Subcutaneous adipose tissue (tissue), 4 donors: ENCODE measurements around the gene GNMT. TPM values are rescaled to one million over a fixed set of nuclear protein-coding genes. Genes with fewer than 3 reads are reported as not detected.

ENCODE experiments used
- total RNA-seq, 4 donors: library from RNA; depleted of rRNA; stranded (reverse); fragments of >200 nt; gene quantifications; one replicate each; pipeline ENCODE4 v1.1.0, GENCODE V29; 2016
- TF ChIP-seq, protein P1 (sequence below): fragments of 450-650 bp; IDR thresholded peaks from one replicate; pipeline ENCODE4 v1.5.1; 2016; ENCODE audit warnings: low read depth, mild to moderate bottlenecking, control low read depth, antibody characterized with exemption, moderate library complexity

GNMT gene
- total RNA-seq, 4 donors from 2014 or later = 0.44 TPM; not detected in 3

- TF ChIP-seq, protein P1, sequence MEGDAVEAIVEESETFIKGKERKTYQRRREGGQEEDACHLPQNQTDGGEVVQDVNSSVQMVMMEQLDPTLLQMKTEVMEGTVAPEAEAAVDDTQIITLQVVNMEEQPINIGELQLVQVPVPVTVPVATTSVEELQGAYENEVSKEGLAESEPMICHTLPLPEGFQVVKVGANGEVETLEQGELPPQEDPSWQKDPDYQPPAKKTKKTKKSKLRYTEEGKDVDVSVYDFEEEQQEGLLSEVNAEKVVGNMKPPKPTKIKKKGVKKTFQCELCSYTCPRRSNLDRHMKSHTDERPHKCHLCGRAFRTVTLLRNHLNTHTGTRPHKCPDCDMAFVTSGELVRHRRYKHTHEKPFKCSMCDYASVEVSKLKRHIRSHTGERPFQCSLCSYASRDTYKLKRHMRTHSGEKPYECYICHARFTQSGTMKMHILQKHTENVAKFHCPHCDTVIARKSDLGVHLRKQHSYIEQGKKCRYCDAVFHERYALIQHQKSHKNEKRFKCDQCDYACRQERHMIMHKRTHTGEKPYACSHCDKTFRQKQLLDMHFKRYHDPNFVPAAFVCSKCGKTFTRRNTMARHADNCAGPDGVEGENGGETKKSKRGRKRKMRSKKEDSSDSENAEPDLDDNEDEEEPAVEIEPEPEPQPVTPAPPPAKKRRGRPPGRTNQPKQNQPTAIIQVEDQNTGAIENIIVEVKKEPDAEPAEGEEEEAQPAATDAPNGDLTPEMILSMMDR = no peak
Observed at GRCh38 chr6:42925248-42925857, 35.2 kb upstream of the GNMT start.

- TF ChIP-seq, protein P1 = no peak
Observed at GRCh38 chr6:42928986-42929820, 31.4 kb upstream of the GNMT start, which contains the start of gene CNPY3. CNPY3 (plus strand) TSS chr6:42929480; CDS start chr6:42929571, 91 bp downstream.

DNA sequence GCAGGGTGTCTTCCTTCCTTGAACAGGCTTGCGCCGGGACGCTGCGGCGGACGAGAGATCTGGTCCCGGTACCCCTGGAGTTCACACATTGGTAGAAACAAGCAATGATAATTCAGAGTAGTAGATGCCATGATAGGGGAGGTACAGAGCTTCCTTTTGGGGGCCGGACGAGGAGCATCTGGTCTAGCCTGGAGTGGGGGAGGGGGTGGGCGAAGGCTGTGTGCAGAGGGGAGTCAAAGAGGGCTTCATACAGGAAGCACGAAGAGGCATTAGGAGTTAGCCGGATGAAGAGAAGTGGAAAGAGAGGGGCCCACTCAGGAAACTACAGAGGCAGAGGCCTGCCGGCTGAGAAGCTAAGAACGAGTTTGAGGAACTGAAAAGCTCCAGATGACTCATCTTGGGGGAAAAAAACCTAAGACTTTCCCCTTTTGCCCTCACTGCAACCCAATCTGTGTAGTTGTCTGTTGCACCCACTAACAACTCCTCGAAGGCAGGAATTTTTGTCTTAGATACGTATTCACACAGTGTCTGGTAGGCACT lies 30.7 kb upstream of the GNMT start:
- TF ChIP-seq, protein P1 = no peak

DNA sequence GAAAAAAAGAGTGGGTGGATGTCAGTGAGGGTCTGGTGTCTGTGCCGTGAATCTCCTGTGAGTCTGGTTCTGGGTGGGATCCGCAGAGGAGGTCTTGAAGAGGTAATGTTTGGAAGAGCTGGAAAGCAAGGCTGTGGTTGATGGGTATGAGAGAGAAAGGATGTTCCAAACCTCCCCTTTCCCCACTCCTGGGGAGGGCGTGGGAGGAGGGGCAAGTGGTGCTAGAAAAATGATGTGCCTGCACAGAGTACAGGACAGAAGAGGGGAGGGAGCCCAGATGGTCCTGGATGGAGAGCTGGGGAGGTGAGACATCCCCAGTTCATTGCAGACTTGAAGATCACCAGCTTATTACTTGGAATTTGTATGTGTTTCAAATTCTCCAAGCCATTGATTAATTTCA lies 28.1 kb upstream of the GNMT start:
- TF ChIP-seq, protein P1 = no peak

DNA sequence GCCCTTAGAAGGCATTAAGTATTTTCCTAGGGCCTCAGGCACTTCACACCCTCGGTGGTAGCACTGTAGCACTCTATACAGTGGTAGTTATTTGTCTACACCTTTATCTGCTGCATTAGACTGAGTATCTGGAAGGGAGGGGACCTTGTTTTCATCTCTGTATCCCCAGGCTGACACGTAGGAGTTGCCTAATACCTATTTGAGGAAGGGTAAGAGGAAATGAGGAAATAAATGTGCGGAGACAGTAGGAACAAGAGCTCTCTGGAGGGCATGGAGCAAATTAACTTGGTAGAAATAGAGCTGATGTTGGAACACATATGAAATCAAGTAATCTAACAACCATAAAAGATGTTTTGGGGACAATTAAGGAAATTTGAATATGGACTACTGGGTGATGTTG lies 27.3 kb upstream of the GNMT start:
- TF ChIP-seq, protein P1 = no peak

GRCh38 chr6:42935322-42935721 lies 25.2 kb upstream of the GNMT start:
- TF ChIP-seq, protein P1 = no peak

- TF ChIP-seq, protein P1 = no peak
Observed at GRCh38 chr6:42936398-42936797, 24.2 kb upstream of the GNMT start.
